Stimulated activated CD8-positive, alpha-beta memory T cell treated with anti-CD3 and anti-CD28 coated beads, Interleukin-4, amount 100 ng/mL, for 4 hours (primary cell): Measurements from ENCODE around the gene MYLK.

ENCODE experiments used
- DNase-seq, 2 donors: peaks; one replicate each; pipeline ENCODE4 v3.0.0-alpha.2; 2020; ENCODE audit warnings: low read depth in 2 of 2, low spot score in 1 of 2

The MYLK gene

DNA sequence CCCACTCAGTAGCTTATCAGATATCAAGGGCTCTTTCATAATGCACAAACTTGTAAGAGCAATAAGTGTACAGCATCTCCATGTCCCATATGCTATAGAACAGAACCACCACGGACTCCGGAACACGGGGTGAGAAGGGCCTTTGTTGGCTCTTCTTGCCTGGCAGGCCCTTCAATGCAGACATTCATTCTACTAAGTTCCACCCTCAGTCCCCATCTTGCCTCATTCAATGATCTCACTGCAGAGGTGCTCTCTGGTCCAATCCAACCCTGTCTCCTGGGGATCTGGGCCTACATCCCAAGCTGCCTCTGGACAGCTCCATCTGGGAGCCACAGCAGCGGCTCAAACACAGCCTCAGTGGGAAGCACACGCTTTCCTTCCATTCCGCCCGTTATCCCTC lies 316.1 kb downstream of the MYLK start:
- no peak for DNase-seq

DNA sequence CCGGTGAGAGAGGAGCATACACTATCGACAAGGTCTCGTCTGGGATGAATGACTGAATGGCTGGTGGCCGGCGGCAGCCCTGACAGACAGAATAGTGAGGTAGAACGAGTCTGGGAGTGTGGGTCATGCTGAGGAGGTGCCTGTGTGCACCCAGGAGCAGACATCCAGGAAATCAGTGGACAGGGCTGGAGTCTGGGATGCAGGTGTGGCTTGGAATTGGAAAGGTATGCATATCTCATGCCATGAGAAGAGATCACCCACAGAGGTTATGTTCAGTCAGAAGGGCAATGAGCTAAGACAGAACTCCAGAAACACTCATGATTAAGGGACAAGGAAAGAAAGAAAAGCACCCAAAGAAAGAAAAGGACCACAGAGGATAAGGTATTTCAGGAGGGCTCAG lies 320.1 kb downstream of the MYLK start:
- DNase-seq: no peak

DNA sequence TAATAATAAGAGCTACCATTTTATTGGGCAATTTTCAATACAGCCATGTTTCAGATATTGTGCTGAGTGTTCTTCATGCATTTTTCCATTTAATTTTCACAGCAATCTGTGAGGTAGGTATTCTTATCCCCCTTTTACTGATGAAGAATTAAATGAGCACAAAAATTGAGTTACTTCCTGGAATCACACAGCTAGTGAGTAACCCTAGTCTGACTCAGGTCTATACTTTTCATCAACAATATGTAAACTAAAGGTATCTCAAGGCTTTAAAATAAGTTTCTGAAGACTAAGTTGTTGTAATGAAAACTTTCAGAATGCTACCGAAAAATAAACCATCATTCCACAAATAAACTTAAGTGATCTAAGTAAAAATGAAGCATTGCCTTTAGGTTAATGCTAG lies 321.6 kb downstream of the MYLK start:
- DNase-seq: no peak

DNA sequence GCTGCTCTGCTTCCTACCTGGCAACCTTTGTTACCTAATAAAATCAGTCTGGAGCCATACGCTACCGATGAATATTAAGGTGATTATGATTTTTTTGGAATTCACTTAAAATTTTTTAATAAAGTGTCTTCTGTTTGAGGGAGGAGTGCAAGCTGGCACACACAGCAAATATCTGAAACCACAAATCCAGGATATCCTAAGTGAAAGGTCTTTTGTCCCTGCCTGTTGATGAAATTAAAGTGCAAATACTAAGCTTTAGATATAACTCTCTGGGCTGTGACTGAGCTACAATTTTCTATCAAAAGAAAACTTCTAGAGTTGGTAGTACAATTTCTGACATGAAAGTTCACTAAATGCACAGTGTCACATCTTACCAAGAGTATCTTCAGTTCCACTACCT lies 322.9 kb downstream of the MYLK start:
- no peak for DNase-seq
